ENCODE results near the gene LRRC45. TPM values are rescaled to one million over a fixed set of nuclear protein-coding genes. Genes with fewer than 3 reads are reported as not detected.

The LRRC45 gene
- total and polyA plus RNA-seq, 2 of the 4 experiments (the other 2 are of a cell fraction), result 7.2 to 10.2 TPM

Other genes with a start within 250 kb of the LRRC45 start
- not detected in 2 replicates for gene GCGR, start 219.2 kb upstream of the LRRC45 start, total RNA-seq (2012; rRNA removed)
- not detected in 2 replicates for gene GCGR, start 219.2 kb upstream of the LRRC45 start, polyA plus RNA-seq (2012; rRNA removed)
- 56.5 and 58.9 TPM in 2 replicates for gene MCRIP1, start 190.0 kb upstream of the LRRC45 start, total RNA-seq (2012; rRNA removed)
- 164 and 196 TPM in 2 replicates for gene MCRIP1, start 190.0 kb upstream of the LRRC45 start, polyA plus RNA-seq (2012; rRNA removed)
- not detected in 2 replicates for gene PPP1R27, start 188.3 kb upstream of the LRRC45 start, total RNA-seq (2012; rRNA removed)
- gene PPP1R27, start 188.3 kb upstream of the LRRC45 start, polyA plus RNA-seq (2012; rRNA removed), result 0.20 and 0.21 TPM in 2 replicates
- gene P4HB, start 162.8 kb upstream of the LRRC45 start, total RNA-seq (2012; rRNA removed), result 917 and 932 TPM in 2 replicates
- gene P4HB, start 162.8 kb upstream of the LRRC45 start, polyA plus RNA-seq (2012; rRNA removed), result 530 and 599 TPM in 2 replicates
- gene ARHGDIA, start 152.0 kb upstream of the LRRC45 start, total RNA-seq (2012; rRNA removed), result 62.7 and 77.2 TPM in 2 replicates
- 324 and 362 TPM in 2 replicates for gene ARHGDIA, start 152.0 kb upstream of the LRRC45 start, polyA plus RNA-seq (2012; rRNA removed)
- gene ALYREF, start 131.7 kb upstream of the LRRC45 start, total RNA-seq (2012; rRNA removed), result 144 and 159 TPM in 2 replicates
- 88.6 and 112 TPM in 2 replicates for gene ALYREF, start 131.7 kb upstream of the LRRC45 start, polyA plus RNA-seq (2012; rRNA removed)
- 183 and 242 TPM in 2 replicates for gene ANAPC11, start 131.6 kb upstream of the LRRC45 start, total RNA-seq (2012; rRNA removed)
- 387 and 508 TPM in 2 replicates for gene ANAPC11, start 131.6 kb upstream of the LRRC45 start, polyA plus RNA-seq (2012; rRNA removed)
- under 0.01 TPM in 1 of 2 replicates, not detected in the other for gene NPB, start 121.1 kb upstream of the LRRC45 start, total RNA-seq (2012; rRNA removed)
- gene NPB, start 121.1 kb upstream of the LRRC45 start, polyA plus RNA-seq (2012; rRNA removed), result 0.51 and 1.2 TPM in 2 replicates
- 31.9 and 37.3 TPM in 2 replicates for gene PCYT2, start 111.9 kb upstream of the LRRC45 start, total RNA-seq (2012; rRNA removed)
- gene PCYT2, start 111.9 kb upstream of the LRRC45 start, polyA plus RNA-seq (2012; rRNA removed), result 38.5 and 43.0 TPM in 2 replicates
- gene SIRT7, start 105.1 kb upstream of the LRRC45 start, total RNA-seq (2012; rRNA removed), result 13.9 and 14.5 TPM in 2 replicates
- 19.8 and 20.5 TPM in 2 replicates for gene SIRT7, start 105.1 kb upstream of the LRRC45 start, polyA plus RNA-seq (2012; rRNA removed)
- 6.1 and 6.4 TPM in 2 replicates for gene MAFG, start 95.6 kb upstream of the LRRC45 start, total RNA-seq (2012; rRNA removed)
- 14.3 and 15.4 TPM in 2 replicates for gene MAFG, start 95.6 kb upstream of the LRRC45 start, polyA plus RNA-seq (2012; rRNA removed)
- gene PYCR1, start 86.0 kb upstream of the LRRC45 start, total RNA-seq (2012; rRNA removed), result 95.0 and 115 TPM in 2 replicates
- gene PYCR1, start 86.0 kb upstream of the LRRC45 start, polyA plus RNA-seq (2012; rRNA removed), result 177 and 181 TPM in 2 replicates
- gene MYADML2, start 76.1 kb upstream of the LRRC45 start, total RNA-seq (2012; rRNA removed), result not detected in 2 replicates
- not detected in 2 replicates for gene MYADML2, start 76.1 kb upstream of the LRRC45 start, polyA plus RNA-seq (2012; rRNA removed)
- not detected in 2 replicates for gene NOTUM, start 62.1 kb upstream of the LRRC45 start, total RNA-seq (2012; rRNA removed)
- gene NOTUM, start 62.1 kb upstream of the LRRC45 start, polyA plus RNA-seq (2012; rRNA removed), result 0.05 and 0.06 TPM in 2 replicates
- gene ASPSCR1, start 45.7 kb upstream of the LRRC45 start, total RNA-seq (2012; rRNA removed), result 7.2 and 8.3 TPM in 2 replicates
- gene ASPSCR1, start 45.7 kb upstream of the LRRC45 start, polyA plus RNA-seq (2012; rRNA removed), result 17.2 and 26.0 TPM in 2 replicates
- 44.8 and 45.3 TPM in 2 replicates for gene CENPX, start 427 bp upstream of the LRRC45 start, total RNA-seq (2012; rRNA removed)
- gene CENPX, start 427 bp upstream of the LRRC45 start, polyA plus RNA-seq (2012; rRNA removed), result 86.8 and 100 TPM in 2 replicates
- 5.7 and 7.2 TPM in 2 replicates for gene RAC3, start 8.4 kb downstream of the LRRC45 start, total RNA-seq (2012; rRNA removed)
- 23.4 and 32.0 TPM in 2 replicates for gene RAC3, start 8.4 kb downstream of the LRRC45 start, polyA plus RNA-seq (2012; rRNA removed)
- gene DCXR, start 14.4 kb downstream of the LRRC45 start, total RNA-seq (2012; rRNA removed), result 36.6 and 36.9 TPM in 2 replicates
- 129 and 139 TPM in 2 replicates for gene DCXR, start 14.4 kb downstream of the LRRC45 start, polyA plus RNA-seq (2012; rRNA removed)
- 6.8 and 8.6 TPM in 2 replicates for gene RFNG, start 28.5 kb downstream of the LRRC45 start, total RNA-seq (2012; rRNA removed)
- gene RFNG, start 28.5 kb downstream of the LRRC45 start, polyA plus RNA-seq (2012; rRNA removed), result 47.3 and 51.1 TPM in 2 replicates
- 177 and 181 TPM in 2 replicates for gene GPS1, start 28.6 kb downstream of the LRRC45 start, total RNA-seq (2012; rRNA removed)
- gene GPS1, start 28.6 kb downstream of the LRRC45 start, polyA plus RNA-seq (2012; rRNA removed), result 157 and 168 TPM in 2 replicates
- 26.9 and 29.0 TPM in 2 replicates for gene DUS1L, start 42.5 kb downstream of the LRRC45 start, total RNA-seq (2012; rRNA removed)
- 76.9 and 95.3 TPM in 2 replicates for gene DUS1L, start 42.5 kb downstream of the LRRC45 start, polyA plus RNA-seq (2012; rRNA removed)
- gene FASN, start 74.9 kb downstream of the LRRC45 start, total RNA-seq (2012; rRNA removed), result 12.4 and 15.3 TPM in 2 replicates
- gene FASN, start 74.9 kb downstream of the LRRC45 start, polyA plus RNA-seq (2012; rRNA removed), result 56.0 and 68.5 TPM in 2 replicates
- 6.9 and 7.3 TPM in 2 replicates for gene CCDC57, start 189.5 kb downstream of the LRRC45 start, total RNA-seq (2012; rRNA removed)
- 31.3 and 32.4 TPM in 2 replicates for gene CCDC57, start 189.5 kb downstream of the LRRC45 start, polyA plus RNA-seq (2012; rRNA removed)
- gene SLC16A3, start 205.7 kb downstream of the LRRC45 start, total RNA-seq (2012; rRNA removed), result 49.1 and 49.7 TPM in 2 replicates
- gene SLC16A3, start 205.7 kb downstream of the LRRC45 start, polyA plus RNA-seq (2012; rRNA removed), result 181 and 204 TPM in 2 replicates

Measured in IMR-90 (cell line).